ENCODE data around the gene MYO16.

Gene MYO16

DNA sequence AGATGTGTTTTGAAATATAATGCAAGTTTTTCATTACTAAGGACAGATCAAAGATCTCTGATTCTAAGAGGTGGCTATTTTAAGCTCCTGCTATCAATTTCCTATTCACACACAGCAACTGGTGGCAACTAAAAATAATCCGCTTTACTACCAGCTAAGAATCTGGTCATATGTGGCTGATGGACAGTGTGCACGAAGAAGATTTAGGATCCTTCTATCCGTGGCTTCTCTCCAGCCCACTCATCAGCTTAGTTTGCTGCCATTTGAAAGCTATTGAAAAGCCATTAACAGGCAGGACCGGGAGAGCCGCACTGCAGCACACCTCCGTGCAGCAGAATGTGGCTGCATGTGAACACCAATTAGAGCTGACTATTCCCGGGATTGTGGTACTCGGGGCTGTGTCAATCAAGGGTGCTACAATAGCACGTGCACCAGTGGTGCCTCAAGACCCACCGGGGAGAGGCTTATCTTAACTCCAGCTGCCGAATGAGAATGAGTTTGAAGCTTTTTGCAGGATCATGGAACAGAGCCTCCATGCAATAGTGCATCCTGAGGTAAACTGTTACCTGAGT is at the start of gene MYO16:
TSS of gene MYO16 (plus strand) at position 431 of the 572 bp plus-strand sequence. CDS start 234 bp downstream, outside the sequence.
- DNase-seq (ENCODE audit: low read depth) = no peak

DNA sequence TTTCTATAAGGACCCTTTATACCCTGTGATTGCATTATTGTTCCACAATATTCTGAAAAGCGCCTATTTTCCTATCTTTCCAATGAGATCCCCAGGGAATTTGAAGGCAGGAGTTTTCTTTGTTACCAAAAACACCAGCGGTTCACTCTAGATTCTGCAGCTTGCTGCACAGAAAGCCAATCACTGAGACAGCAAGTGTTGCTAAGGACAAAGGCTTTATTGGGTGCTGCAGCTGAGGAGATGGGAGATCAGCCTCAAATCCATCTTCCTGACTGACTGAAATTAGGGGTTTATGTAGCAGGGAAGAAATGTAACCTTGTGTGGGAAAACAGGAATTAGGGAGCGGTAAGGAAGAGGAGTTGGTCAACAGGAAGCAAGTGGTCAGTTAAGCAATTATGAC is 42.6 kb upstream of the MYO16 start:
- no peak for DNase-seq (ENCODE audit: low read depth)

- DNase-seq (ENCODE audit: low read depth) = no peak
Measured at GRCh38 chr13:108588516-108588915, 40.9 kb upstream of the MYO16 start.

DNA sequence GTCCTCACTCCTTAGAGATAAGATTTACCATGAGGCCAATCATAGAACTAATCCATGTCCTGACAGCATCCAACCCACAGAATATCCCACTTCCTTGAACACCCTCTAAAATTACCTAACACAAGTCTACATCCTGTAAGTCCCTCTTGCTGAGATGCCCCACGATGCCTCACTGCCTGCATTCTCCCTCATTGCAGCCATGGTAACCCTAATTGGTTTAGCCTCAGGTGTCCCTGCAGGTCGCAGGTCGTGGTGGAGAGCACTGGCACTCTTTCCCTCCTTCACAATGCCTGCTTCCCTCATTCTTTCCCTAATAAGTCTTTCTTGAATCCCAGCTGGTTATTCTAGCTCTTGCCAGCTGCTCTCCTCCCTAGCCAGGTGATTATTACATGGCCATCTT is 35.3 kb upstream of the MYO16 start:
- no peak for DNase-seq (ENCODE audit: low read depth)

GRCh38 chr13:108595436-108596274 is 33.8 kb upstream of the MYO16 start:
- no peak for DNase-seq (ENCODE audit: low read depth)

DNA sequence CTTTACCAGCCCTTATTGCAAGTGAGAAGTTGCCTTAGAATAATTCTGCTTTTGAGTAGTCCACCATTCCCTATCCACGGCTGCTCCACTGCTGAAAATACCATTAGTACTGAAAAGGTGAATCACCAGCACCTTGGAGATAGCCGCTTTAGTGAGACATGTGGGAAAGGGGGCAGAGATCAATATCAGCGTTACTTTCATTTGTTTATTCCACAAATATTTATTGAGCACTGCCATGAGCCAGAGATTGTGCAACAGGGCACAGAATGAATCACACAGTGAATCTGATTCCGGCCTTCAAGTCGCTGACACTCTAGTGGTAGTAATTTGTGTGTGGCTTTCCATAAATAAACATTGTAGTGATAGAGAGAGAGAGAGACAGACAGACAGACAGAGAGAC is 31.5 kb upstream of the MYO16 start:
- DNase-seq (ENCODE audit: low read depth) = no peak

GRCh38 chr13:108606424-108606823 is 23.0 kb upstream of the MYO16 start:
- no peak for DNase-seq (ENCODE audit: low read depth)

DNA sequence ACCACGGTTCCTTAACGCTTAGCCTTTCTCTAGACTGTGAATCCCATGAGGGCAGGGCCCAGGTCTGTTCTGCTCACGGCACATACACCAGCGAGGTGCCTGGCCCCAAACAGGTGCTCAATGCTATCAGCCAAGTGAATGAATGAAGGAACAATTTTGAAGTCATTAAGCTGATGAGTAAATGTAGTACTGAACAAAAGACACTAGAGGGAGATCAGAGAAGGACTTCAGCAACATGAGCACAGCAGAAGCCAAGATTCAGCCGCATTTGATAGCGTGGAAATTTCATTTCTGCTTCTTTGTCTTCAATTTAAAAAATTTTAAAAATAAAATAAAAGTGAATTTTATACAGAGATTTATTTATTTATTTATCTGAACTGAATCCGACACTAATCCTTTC is 20.1 kb upstream of the MYO16 start:
- no peak for DNase-seq (ENCODE audit: low read depth)

- no peak for DNase-seq (ENCODE audit: low read depth)
Measured at GRCh38 chr13:108610507-108610906, 18.9 kb upstream of the MYO16 start.

- DNase-seq (ENCODE audit: low read depth) = no peak
Measured at GRCh38 chr13:108615241-108615640, 14.2 kb upstream of the MYO16 start.

GRCh38 chr13:108618233-108618632 is 11.2 kb upstream of the MYO16 start:
- DNase-seq (ENCODE audit: low read depth) = no peak

GRCh38 chr13:108621462-108621861 is 7.9 kb upstream of the MYO16 start:
- no peak for DNase-seq (ENCODE audit: low read depth)

DNA sequence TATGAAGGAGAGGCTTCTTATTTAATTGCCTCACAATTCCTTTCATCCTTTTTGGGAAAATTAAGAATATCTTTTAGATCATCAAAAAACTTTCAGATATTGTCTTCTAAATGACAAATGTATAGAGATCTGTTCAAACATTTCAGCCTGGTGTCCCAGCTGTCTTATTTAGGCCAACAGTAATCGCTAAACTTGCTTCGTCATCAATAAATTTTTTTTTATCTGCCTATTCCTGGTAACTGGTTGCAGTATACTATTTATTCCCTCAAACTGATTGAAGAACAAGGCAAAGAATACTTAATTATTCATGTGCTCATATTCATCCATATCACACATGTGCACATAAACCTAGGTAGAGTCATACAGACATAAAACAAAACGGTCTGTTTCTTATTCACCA is 5.3 kb upstream of the MYO16 start:
- DNase-seq (ENCODE audit: low read depth) = no peak

DNA sequence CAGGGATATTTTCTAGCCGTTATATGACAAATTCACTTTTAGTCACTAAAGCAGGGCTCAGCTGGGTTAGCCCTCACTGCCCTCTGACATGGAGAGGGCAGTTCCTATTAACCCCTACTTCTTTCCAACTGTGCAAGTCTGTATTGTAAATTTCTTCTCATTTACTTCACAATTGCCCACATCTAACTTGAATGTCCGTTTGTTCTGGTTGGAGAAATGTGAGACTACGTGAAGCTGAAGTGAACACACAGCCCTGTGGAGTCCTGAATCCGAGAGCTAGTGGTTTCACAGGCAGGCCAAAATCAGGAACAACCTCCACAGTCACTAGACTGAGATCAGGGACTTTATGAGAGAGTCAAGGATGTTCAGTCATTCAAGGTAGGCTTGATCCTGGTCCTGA is 4.4 kb upstream of the MYO16 start:
- DNase-seq (ENCODE audit: low read depth) = no peak

DNA sequence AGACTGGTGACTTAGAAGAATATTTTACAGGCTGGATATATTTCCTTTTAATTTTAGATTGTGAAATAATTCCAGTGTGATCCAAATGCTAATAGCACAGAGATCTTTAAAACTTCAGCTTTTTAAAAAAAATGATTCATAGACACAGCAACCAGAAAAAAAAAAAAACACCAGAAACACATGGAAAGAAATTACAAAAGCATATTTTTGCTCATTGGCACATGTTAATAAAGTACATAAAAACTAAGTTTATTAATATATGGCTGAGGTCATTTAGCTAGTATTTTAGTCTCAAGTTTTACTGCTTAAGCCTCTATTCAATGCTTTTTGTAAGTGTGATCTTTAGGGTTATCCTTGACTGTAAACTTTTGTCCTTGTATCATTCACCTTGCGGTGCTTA is 577 bp downstream of the MYO16 start:
- DNase-seq (ENCODE audit: low read depth) = no peak

- DNase-seq (ENCODE audit: low read depth) = no peak
Measured at GRCh38 chr13:108632649-108633167, 3.3 kb downstream of the MYO16 start.

GRCh38 chr13:108638901-108639300 is 9.5 kb downstream of the MYO16 start:
- no peak for DNase-seq (ENCODE audit: low read depth)

DNA sequence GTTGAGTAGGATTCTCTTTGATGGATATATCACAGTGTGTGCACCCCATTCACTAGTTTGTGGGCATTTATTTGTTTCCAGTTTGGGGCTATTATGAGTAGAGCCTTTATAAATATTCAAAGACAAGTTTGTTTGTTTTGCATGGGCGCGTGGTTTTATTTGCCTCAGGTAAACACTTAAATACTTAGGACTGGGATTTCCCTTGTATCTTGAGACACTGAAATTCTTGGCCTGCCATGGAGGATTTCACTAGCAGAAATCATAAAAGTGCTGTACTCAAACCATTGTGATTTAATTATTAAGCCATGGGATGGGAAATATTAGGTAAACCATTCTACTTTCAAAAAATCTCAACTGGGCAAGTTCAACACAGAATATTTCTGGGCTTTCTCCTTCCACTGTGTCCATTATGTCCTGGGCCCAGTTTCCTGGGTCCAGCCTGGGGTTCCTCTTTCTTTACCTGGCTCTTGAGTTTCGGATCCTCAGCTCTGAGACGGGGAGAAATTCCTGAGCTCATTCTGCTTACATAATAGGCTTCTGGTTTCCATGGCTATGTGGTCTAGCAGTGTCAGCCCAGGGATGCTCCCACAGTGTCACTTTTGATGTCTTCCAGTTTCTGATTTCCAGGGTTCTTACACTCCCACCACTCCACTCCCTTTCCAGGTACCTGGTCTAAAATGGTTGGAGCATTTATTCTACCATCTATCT is 14.4 kb downstream of the MYO16 start:
- no peak for DNase-seq (ENCODE audit: low read depth)

- no peak for DNase-seq (ENCODE audit: low read depth)
Measured at GRCh38 chr13:108645376-108645775, 16.0 kb downstream of the MYO16 start.

DNA sequence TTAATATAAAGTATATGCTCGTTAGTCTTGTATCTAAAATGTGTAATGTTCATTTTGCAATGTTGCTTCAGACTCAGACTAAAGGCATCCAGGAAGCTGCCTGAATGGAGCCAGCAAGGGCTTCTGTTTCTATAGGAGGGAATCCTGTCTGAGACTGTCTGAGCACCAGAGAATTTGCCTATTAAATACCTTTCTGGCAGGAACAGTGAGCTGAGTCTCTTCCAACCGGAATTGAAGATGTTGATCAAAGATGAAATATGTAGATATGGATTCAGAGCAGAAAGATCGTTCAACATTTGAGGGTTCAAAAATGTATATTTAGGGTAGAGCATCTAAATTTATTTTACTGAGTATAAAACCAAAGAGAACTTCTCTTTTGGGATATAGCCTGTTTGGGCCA is 20.9 kb downstream of the MYO16 start:
- no peak for DNase-seq (ENCODE audit: low read depth)

DNA sequence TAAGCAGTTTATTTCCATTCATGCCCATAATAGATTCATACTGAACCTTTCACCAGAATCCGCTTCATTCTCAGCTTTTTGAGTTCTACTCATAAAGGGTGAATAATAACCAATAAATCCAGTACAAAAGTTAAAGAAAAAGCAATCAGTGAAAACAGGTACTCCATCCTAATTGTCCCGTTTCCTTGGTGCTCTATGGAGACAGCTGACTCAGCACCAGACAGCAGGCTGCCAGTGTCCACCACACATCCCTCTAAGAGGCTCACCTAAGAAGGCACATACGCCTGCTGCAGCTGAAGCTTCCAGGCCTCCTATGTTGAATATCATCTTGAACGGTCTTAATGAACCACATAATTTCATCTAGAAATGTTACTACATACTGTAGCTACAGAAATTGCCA is 27.3 kb downstream of the MYO16 start:
- no peak for DNase-seq (ENCODE audit: low read depth)

GRCh38 chr13:108657519-108657918 is 28.1 kb downstream of the MYO16 start:
- no peak for DNase-seq (ENCODE audit: low read depth)

DNA sequence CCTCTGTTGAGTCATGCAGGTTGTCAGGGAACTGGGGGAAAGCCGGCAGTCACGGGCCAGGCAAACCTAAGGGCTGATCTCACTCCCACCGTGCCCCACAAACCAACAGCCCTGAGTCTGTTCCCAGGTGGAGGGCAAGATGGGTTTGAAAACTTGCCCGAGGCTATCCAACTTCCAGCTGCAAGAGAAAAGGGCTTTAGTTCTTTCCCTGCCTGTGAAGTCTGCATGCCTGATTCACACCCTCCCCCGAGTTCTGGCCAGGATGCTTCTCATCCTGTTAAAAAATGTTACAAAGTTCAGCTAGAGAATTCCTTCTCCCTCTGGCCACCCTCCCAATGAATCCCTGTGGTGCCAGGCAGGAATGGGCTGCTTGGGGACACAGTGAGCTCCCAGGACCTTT is 33.1 kb downstream of the MYO16 start:
- DNase-seq (ENCODE audit: low read depth) = no peak

All from stimulated activated CD8-positive, alpha-beta memory T cell treated with anti-CD3 and anti-CD28 coated beads, Interleukin-4, amount 100 ng/mL, for 24 hours (primary cell).